PC-9 (cell line): ENCODE measurements around the gene ARID3A.

Source experiments
- CTCF ChIP-seq: fragments of 200-600 bp; sonication (generic); conservative IDR thresholded peaks from 2 replicates; pipeline ENCODE4 v1.6.1; 2017; ENCODE audit warnings: mixed run types, antibody characterized with exemption, mild to moderate bottlenecking, moderate library complexity
- EZH2 ChIP-seq: fragments of 200-600 bp; sonication (generic); IDR thresholded peaks from 2 replicates; pipeline ENCODE4 v1.8.0; 2017; ENCODE audit warnings: antibody characterized with exemption, low read depth

GRCh38 chr19:991932-992669, 66.3 kb downstream of the ARID3A start:
- TF ChIP-seq CTCF, result no peak
- TF ChIP-seq EZH2, result no peak
